Parathyroid adenoma (tissue), 2 donors: ENCODE results near the gene KCNK6.

Source experiments
- H2AFZ ChIP-seq: fragments of 300-600 bp; sonication (generic); one replicate; pipeline ENCODE4 v1.7.0; 2017; ENCODE audit warnings: antibody characterized with exemption, mild to moderate bottlenecking
- H3K27ac ChIP-seq: fragments of 300-600 bp; sonication (generic); one replicate; pipeline ENCODE4 v1.7.0; 2017
- H3K27me3 ChIP-seq: fragments of 300-600 bp; sonication (generic); one replicate; pipeline ENCODE4 v1.7.0; 2017; ENCODE audit warnings: low read length; ENCODE audit not compliant: control insufficient read depth, insufficient read depth
- H3K36me3 ChIP-seq: fragments of 300-600 bp; sonication (generic); one replicate; pipeline ENCODE4 v1.7.0; 2017; ENCODE audit warnings: low read length; ENCODE audit not compliant: control insufficient read depth, insufficient read depth
- H3K4me1 ChIP-seq: fragments of 300-600 bp; sonication (generic); one replicate; pipeline ENCODE4 v1.7.0; 2017; ENCODE audit warnings: control low read depth
- H3K4me2 ChIP-seq: fragments of 300-600 bp; sonication (generic); one replicate; pipeline ENCODE4 v1.7.0; 2017; ENCODE audit warnings: low read length
- H3K4me3 ChIP-seq: fragments of 300-600 bp; sonication (generic); one replicate; pipeline ENCODE4 v1.7.0; 2017; ENCODE audit warnings: low read depth, low read length
- H3K79me2 ChIP-seq: fragments of 300-600 bp; sonication (generic); one replicate; pipeline ENCODE4 v1.7.0; 2017; ENCODE audit warnings: control low read depth
- H3K9ac ChIP-seq: fragments of 300-600 bp; sonication (generic); one replicate; pipeline ENCODE4 v1.7.0; 2017; ENCODE audit warnings: mild to moderate bottlenecking
- H3K9me3 ChIP-seq: fragments of 300-600 bp; sonication (generic); one replicate; pipeline ENCODE4 v1.7.0; 2017; ENCODE audit warnings: low read length; ENCODE audit not compliant: control insufficient read depth
- CTCF ChIP-seq: fragments of 300-600 bp; sonication (generic); IDR thresholded peaks from one replicate; pipeline ENCODE4 v1.7.0; 2017; ENCODE audit warnings: antibody characterized with exemption, mild to moderate bottlenecking
- donor health status: primary hyperparathyroidism.

KCNK6 gene

GRCh38 chr19:38355728-38356725 is 36.4 kb downstream of the KCNK6 start:
- Histone ChIP-seq H3K27ac (no peak overlapping the region), H3K9ac (no peak overlapping the region), H3K4me2 (no peak overlapping the region), H3K4me1 (no peaks in the 10 kb centered on the region), H3K36me3 (no peaks in the 10 kb centered on the region), H3K9me3 (no peaks in the 10 kb centered on the region), H3K27me3 (no peaks in the 10 kb centered on the region), H3K4me3 (no peak overlapping the region), H2AFZ (no peak overlapping the region), H3K79me2 (no peaks in the 10 kb centered on the region)
- no peak for TF ChIP-seq CTCF

GRCh38 chr19:38358071-38358470 is 38.4 kb downstream of the KCNK6 start:
- H3K4me3 ChIP-seq: no peak overlapping the region
- no peaks in the 10 kb centered on the region for H3K79me2 ChIP-seq
- H2AFZ ChIP-seq: no peak overlapping the region
- no peak overlapping the region for H3K4me2 ChIP-seq
- no peaks in the 10 kb centered on the region for H3K27me3 ChIP-seq
- no peaks in the 10 kb centered on the region for H3K9me3 ChIP-seq
- no peak overlapping the region for H3K9ac ChIP-seq
- TF ChIP-seq CTCF: no peak
- no peaks in the 10 kb centered on the region for H3K4me1 ChIP-seq
- no peaks in the 10 kb centered on the region for H3K36me3 ChIP-seq
- H3K27ac ChIP-seq: no peak overlapping the region

GRCh38 chr19:38359242-38360021 is 39.8 kb downstream of the KCNK6 start:
- H3K9ac ChIP-seq: no peak overlapping the region
- no peaks in the 10 kb centered on the region for H3K79me2 ChIP-seq
- no peak for TF ChIP-seq CTCF
- H3K27ac ChIP-seq: no peak overlapping the region
- H3K27me3 ChIP-seq: no peaks in the 10 kb centered on the region
- no peaks in the 10 kb centered on the region for H3K4me1 ChIP-seq
- H2AFZ ChIP-seq: no peak overlapping the region
- no peak overlapping the region for H3K4me3 ChIP-seq
- H3K4me2 ChIP-seq: no peak overlapping the region
- H3K9me3 ChIP-seq: no peaks in the 10 kb centered on the region
- no peaks in the 10 kb centered on the region for H3K36me3 ChIP-seq

- no peaks in the 10 kb centered on the region for H3K36me3 ChIP-seq
- no peak overlapping the region for H3K4me3 ChIP-seq
- H3K27ac ChIP-seq: no peak overlapping the region
- no peaks in the 10 kb centered on the region for H3K4me1 ChIP-seq
- no peak overlapping the region for H2AFZ ChIP-seq
- no peaks in the 10 kb centered on the region for H3K9me3 ChIP-seq
- H3K9ac ChIP-seq: no peak overlapping the region
- no peak overlapping the region for H3K4me2 ChIP-seq
- no peak for TF ChIP-seq CTCF
- no peaks in the 10 kb centered on the region for H3K79me2 ChIP-seq
- no peaks in the 10 kb centered on the region for H3K27me3 ChIP-seq
Measured at GRCh38 chr19:38360351-38360750, 40.7 kb downstream of the KCNK6 start.
